NCI-H2107 treated with DMSO at 0.1 percent for 48 hours (cell line): Measurements from ENCODE around the gene TRIAP1.
A peak's percentile ranks its signal among the peaks of the same experiment; 100 is the strongest.
"Not testable (repeated sequence)": the region's sequence is repeated elsewhere in the genome, so short reads cannot be mapped to it uniquely, and the experiment has no call there.

Source experiments
- DNase-seq: peaks from one replicate; lab custom pipeline; 2025; ENCODE audit not compliant: unreplicated experiment; lab: John Stamatoyannopoulos, UW

The TRIAP1 gene

GRCh38 chr12:120468821-120469449, 22.8 kb upstream of the TRIAP1 start:
- no peak for DNase-seq

GRCh38 chr12:120468325-120468820, 22.2 kb upstream of the TRIAP1 start:
- no peak for DNase-seq

DNA sequence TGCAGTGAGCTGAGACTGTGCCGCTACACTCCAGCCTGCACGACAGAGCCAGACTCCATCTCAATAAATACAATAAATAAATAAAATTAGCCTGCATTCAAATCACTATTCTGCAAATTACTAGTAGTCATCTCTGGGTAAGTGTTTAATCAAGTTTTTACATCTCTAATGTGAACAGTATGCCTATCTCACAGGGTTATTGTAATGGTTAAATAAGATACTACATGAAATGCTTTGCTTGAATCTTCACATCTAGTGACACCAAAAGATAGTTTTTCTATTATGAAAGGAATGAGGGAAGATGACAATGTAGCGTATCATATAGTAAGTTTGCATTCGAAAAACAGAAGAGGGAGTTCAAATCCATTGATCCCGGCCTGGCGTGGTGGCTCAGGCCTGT, 21.3 kb upstream of the TRIAP1 start:
- no peak for DNase-seq

GRCh38 chr12:120466560-120467315, 20.6 kb upstream of the TRIAP1 start:
- DNase-seq: peak; percentile 46

DNA sequence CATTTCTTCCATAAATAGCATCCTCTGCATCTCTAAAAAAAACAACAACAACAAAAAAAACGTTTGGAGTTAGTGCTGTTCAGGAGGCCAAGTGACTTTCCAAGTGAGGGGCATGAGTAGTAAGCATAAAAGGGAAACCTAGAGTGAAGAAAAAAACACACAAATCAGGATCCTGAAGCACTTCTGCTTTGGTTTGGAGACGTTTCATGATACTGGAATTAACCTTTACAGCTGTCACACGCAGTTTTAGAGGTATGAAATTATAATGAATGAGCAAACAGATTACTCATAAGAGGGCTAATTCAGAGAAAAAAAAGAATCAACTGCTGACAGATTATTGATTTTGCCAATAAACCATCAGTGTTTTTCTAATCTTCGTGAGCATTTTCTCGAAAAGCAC, 19.6 kb upstream of the TRIAP1 start:
- DNase-seq: no peak

DNA sequence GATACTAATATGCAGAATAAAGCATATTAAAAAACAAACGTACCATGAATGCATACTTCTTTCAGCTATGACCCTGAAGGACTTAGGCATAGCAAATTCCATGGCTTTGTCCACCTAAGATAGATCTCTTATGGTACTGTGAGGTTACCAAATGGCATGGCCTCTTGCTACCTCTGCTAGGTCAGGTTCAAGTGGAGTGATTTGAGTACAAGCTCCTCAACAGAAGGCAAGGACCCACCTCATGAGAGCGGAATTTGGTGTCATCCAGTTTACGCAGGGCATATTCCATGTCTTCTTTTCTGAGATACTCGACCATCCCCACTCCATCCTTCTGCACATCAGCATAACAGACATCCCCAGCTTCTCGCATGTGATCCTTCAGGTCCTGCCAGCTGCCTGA, 17.5 kb upstream of the TRIAP1 start:
- no peak for DNase-seq

DNA sequence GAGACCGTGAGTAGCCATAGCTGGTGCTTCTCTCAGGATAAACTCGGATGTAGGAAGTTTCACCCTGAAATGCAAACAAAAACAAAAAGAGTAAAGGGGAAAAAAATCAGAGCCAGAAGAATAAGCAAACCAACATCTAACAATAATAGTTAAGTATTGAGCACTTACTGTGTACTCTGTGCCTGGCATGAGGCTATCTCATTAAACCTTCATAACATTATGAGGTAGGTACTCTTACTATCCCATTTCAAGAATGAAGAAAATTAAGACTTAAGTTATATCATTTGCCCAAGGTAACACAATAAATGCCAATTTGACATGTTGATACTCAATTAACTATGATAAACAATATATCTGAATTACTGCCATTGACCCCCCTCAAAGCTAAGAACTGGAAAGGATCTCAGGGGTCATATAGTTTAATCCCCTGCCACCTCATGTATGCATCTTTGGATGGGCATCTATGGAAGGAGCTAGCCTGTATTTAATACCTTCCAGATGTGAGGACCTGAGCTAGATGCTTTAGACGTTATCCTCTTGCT, 16.0 kb upstream of the TRIAP1 start:
- no peak for DNase-seq

DNA sequence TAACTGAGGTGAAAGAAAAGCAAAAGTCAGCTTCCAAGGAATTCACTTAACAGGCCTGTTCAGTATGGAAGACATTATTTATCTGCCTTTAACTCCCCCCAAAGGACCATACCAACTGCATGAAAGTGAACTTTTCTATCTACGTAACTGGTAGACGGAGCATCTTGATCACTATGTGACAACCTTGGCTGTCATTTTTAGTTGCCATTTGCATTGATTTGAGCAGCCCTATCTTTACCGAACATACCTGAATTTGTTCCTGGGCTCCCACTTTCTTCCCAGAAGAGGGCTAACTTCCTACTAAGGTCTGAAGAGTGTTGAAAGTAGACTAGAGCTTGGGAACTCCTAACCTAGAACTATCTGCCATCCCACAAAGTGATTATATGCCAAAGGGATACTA, 14.0 kb upstream of the TRIAP1 start:
- DNase-seq: no peak

DNA sequence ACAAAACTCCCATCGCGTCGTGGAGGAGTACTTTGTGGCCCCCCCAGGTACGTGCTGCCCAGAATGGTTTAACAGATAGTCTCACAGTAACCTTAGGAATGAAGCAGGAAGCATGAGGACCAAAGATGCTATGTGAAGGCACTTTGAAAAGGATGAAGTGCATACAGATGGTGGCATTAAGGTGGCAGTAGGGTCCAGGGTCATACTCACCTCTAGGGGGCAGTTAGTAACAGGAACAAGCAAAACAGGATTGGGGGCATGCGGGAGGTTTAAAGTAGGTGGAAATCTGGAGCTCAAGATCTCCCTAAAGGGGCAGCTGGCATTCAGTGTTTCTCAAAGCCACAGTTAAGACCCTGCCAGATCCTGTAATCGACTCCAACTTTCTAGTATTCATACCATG, 10.9 kb upstream of the TRIAP1 start:
- DNase-seq: no peak

GRCh38 chr12:120455302-120455701, 9.1 kb upstream of the TRIAP1 start:
- no peak for DNase-seq

GRCh38 chr12:120453977-120454376, 7.8 kb upstream of the TRIAP1 start:
- DNase-seq: peak; percentile 33

DNA sequence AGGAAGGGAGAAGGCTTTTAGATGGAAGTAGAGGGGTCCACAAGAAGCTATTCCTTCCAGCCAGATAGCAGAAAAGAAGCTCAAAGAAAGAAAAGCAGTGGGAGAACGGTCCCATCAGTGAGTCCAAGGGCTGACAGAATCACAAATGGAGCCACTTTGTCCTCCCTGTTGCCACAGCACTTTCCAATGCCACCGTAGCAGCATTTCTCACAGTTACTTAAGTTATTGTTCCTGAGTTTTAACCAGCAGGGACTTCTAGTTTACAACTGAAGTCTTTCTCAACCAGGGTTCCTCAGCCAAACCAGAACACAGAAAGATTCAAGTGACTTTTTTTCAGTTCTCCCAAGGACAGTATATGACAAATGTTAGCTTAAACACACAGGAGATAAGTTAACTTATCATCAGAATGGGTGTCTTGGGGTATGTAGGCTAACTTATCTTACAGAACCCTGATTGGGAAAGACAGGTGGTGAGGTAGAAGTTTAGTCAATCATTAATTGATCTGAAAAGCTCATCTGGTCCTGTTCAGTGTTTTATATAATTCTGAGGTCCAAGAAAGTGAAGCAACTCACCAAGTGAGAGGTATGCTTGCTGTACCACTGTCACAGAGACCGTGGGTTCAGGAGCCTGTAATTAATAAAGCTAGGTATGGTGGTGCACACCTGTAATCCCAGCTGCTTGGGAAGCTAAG, 7.0 kb upstream of the TRIAP1 start:
- DNase-seq: no peak

DNA sequence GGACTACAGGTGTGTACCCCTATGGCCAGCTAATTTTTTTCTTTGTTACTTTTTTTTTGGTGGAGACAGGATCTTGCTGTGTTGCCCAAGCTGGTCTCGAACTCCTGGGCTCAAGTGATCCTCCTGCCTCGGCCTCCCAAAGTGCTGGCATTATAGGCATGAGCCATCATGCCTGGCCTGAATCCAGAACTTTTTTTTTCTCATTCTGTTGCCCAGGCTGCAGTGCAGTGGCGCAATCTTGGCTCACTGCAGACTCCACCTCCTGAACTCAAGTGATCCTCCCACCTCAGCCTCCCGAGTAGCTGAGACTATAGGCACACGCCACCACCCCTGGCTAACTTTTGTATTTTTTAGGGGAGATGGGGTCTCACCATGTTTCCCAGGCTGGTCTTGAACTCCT, 6.3 kb upstream of the TRIAP1 start:
- not testable (repeated sequence) for DNase-seq

GRCh38 chr12:120447992-120448391, 1.8 kb upstream of the TRIAP1 start:
- no peak for DNase-seq

- not testable (repeated sequence) for DNase-seq
Observed at GRCh38 chr12:120446844-120447178, 627 bp upstream of the TRIAP1 start.

GRCh38 chr12:120444676-120445075, 1.5 kb downstream of the TRIAP1 start:
- DNase-seq: no peak

- peak; percentile 64 for DNase-seq
Observed at GRCh38 chr12:120439646-120440247, 6.4 kb downstream of the TRIAP1 start.

- DNase-seq: no peak
Observed at GRCh38 chr12:120438495-120439198, 7.5 kb downstream of the TRIAP1 start.

GRCh38 chr12:120437735-120438494, 8.3 kb downstream of the TRIAP1 start, which contains the start of gene COX6A1:
Gene COX6A1 (plus strand): TSS chr12:120438113. CDS start chr12:120438127, 14 bp downstream.
- peak; percentile 99 for DNase-seq
